HG03432 (cell line): Measurements from ENCODE around the gene OR52E8.

ENCODE experiments used
- ATAC-seq: cut with Tn5 transposase; IDR thresholded peaks from one replicate; pipeline ENCODE4 v1.9.1; 2021; ENCODE audit warnings: mild to moderate bottlenecking, moderate library complexity; ENCODE audit not compliant: unreplicated experiment

The OR52E8 gene

GRCh38 chr11:5857590-5857989 is at the start of gene OR52E8:
Gene OR52E8 (minus strand): TSS chr11:5857690. CDS start chr11:5857690, 0 bp downstream.
- no peak for ATAC-seq

GRCh38 chr11:5899534-5899933 is 42.0 kb upstream of the OR52E8 start:
- no peak for ATAC-seq

- ATAC-seq = no peak
These were observed 35.4 kb upstream of the OR52E8 start, which contains the start of gene OR52E5 for GRCh38 chr11:5892908-5893307. Gene OR52E5 (plus strand): TSS chr11:5893208. CDS start chr11:5900777, 7,569 bp downstream.

GRCh38 chr11:5891216-5891800 is 33.8 kb upstream of the OR52E8 start:
- ATAC-seq = no peak

- ATAC-seq = no peak
These were observed 30.2 kb upstream of the OR52E8 start for GRCh38 chr11:5887661-5888060.

- ATAC-seq = no peak
These were observed 29.7 kb upstream of the OR52E8 start for GRCh38 chr11:5887172-5887571.

- no peak for ATAC-seq
These were observed 24.3 kb upstream of the OR52E8 start for GRCh38 chr11:5881756-5882155.

- no peak for ATAC-seq
These were observed 22.8 kb upstream of the OR52E8 start, which contains the start of gene OR52E4 for GRCh38 chr11:5880329-5880728. Gene OR52E4 (plus strand): TSS chr11:5880629. CDS start chr11:5884293, 3,664 bp downstream.

GRCh38 chr11:5878564-5878963 is 21.1 kb upstream of the OR52E8 start:
- ATAC-seq = no peak

GRCh38 chr11:5865826-5866225 is 8.3 kb upstream of the OR52E8 start:
- no peak for ATAC-seq

- no peak for ATAC-seq
These were observed 6.5 kb downstream of the OR52E8 start for GRCh38 chr11:5851002-5851401.

GRCh38 chr11:5847711-5848110 is 9.8 kb downstream of the OR52E8 start:
- ATAC-seq = no peak

GRCh38 chr11:5846701-5847100 is 10.8 kb downstream of the OR52E8 start:
- no peak for ATAC-seq

GRCh38 chr11:5841797-5842196 is 15.7 kb downstream of the OR52E8 start, which contains the start of gene OR52E6:
Gene OR52E6 (minus strand): TSS chr11:5841897. CDS start chr11:5841897, 0 bp downstream.
- ATAC-seq = no peak

GRCh38 chr11:5837695-5838094 is 19.8 kb downstream of the OR52E8 start:
- ATAC-seq = no peak

GRCh38 chr11:5833446-5833845 is 24.0 kb downstream of the OR52E8 start:
- ATAC-seq = no peak

GRCh38 chr11:5831196-5831829 is 26.2 kb downstream of the OR52E8 start:
- no peak for ATAC-seq

GRCh38 chr11:5818245-5818886 is 39.1 kb downstream of the OR52E8 start:
- peak; percentile 70 for ATAC-seq

- ATAC-seq = peak; percentile 46
These were observed 42.0 kb downstream of the OR52E8 start for GRCh38 chr11:5815534-5815933.

GRCh38 chr11:5809905-5810795 is 47.3 kb downstream of the OR52E8 start:
- ATAC-seq = no peak

GRCh38 chr11:5809122-5809519 is 48.4 kb downstream of the OR52E8 start:
- peak; percentile 23 for ATAC-seq
